GM23338 (cell line): ENCODE measurements around the gene PTPRN2.

Experiments
- CREB1 ChIP-seq: fragments of 250-450 bp; sonication (Bioruptor Pico); IDR thresholded peaks from 2 replicates; pipeline ENCODE4 v1.5.0; 2020; ENCODE audit warnings: low read depth, mild to moderate bottlenecking, moderate library complexity
- EZH2 ChIP-seq: fragments of 200-600 bp; sonication (generic); IDR thresholded peaks from one replicate; pipeline ENCODE4 v1.8.0; 2017; ENCODE audit warnings: antibody characterized with exemption, mild to moderate bottlenecking, low read depth; ENCODE audit not compliant: unreplicated experiment
- EZH2phosphoT487 ChIP-seq: fragments of 200-600 bp; sonication (generic); IDR thresholded peaks from one replicate; pipeline ENCODE4 v1.8.1; 2018; ENCODE audit warnings: antibody characterized with exemption; ENCODE audit not compliant: unreplicated experiment
- JUNB ChIP-seq: IDR thresholded peaks from one replicate; pipeline ENCODE4 v1.6.1; 2016; ENCODE audit warnings: antibody characterized with exemption; ENCODE audit not compliant: unreplicated experiment
- NANOG ChIP-seq: IDR thresholded peaks from 2 replicates; pipeline ENCODE4 v1.6.1; 2016; ENCODE audit warnings: antibody characterized with exemption, borderline replicate concordance
- POLR2AphosphoS5 ChIP-seq: IDR thresholded peaks from 2 replicates; pipeline ENCODE4 v1.6.1; 2016; ENCODE audit warnings: antibody characterized with exemption, low read depth
- STAT1 ChIP-seq: IDR thresholded peaks from one replicate; pipeline ENCODE4 v1.6.1; 2016; ENCODE audit warnings: antibody characterized with exemption; ENCODE audit not compliant: unreplicated experiment
- ZNF331 ChIP-seq: fragments of 250-450 bp; sonication (Bioruptor Pico); IDR thresholded peaks from 2 replicates; pipeline ENCODE4 v1.5.0; 2020; ENCODE audit warnings: low read depth, mild to moderate bottlenecking, moderate library complexity
- TF ChIP-seq, protein P1 (sequence below), 2 experiments: fragments of 200-600 bp in 1 of 2; sonication (generic) in 1 of 2; conservative IDR thresholded peaks; 2 replicates each; pipeline versions ENCODE4 v1.5.1 to v1.6.1; 2016 to 2017; ENCODE audit warnings: antibody characterized with exemption in 2 of 2, low read depth in 2 of 2, mild to moderate bottlenecking in 2 of 2, moderate library complexity in 1 of 2
- TF ChIP-seq, protein P2 (sequence below): IDR thresholded peaks from one replicate; pipeline ENCODE4 v1.6.1; 2018; ENCODE audit warnings: antibody characterized with exemption; ENCODE audit not compliant: unreplicated experiment
- TF ChIP-seq, protein P3 (sequence below): IDR thresholded peaks from 2 replicates; pipeline ENCODE4 v1.6.1; 2016; ENCODE audit warnings: antibody characterized with exemption
- TF ChIP-seq, protein P4 (sequence below): fragments of 250-450 bp; sonication (Bioruptor Pico); IDR thresholded peaks from 2 replicates; pipeline ENCODE4 v1.5.0; 2020; ENCODE audit warnings: mild to moderate bottlenecking, moderate library complexity

DNA sequence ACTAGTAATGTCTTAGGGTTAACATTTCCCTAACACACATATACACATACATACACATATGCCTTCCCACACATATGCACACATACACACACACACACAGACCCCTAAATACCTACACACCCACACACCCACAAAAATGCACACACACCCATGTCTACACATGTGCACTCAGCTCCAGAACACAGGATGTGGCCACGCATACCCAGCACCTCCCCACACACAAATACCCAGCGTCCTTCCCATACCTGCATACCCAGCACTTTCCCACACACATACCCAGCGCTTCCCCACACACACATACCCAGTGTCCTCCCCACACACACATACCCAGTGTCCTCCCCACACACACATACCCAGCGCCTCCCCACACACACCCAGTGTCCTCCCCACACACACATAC lies 715.9 kb downstream of the PTPRN2 start:
- TF ChIP-seq, protein P1, sequence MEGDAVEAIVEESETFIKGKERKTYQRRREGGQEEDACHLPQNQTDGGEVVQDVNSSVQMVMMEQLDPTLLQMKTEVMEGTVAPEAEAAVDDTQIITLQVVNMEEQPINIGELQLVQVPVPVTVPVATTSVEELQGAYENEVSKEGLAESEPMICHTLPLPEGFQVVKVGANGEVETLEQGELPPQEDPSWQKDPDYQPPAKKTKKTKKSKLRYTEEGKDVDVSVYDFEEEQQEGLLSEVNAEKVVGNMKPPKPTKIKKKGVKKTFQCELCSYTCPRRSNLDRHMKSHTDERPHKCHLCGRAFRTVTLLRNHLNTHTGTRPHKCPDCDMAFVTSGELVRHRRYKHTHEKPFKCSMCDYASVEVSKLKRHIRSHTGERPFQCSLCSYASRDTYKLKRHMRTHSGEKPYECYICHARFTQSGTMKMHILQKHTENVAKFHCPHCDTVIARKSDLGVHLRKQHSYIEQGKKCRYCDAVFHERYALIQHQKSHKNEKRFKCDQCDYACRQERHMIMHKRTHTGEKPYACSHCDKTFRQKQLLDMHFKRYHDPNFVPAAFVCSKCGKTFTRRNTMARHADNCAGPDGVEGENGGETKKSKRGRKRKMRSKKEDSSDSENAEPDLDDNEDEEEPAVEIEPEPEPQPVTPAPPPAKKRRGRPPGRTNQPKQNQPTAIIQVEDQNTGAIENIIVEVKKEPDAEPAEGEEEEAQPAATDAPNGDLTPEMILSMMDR (conservative IDR thresholded peaks at IDR 0.05; ENCODE audit: low read depth in 2 of 2) = no peak
- TF ChIP-seq EZH2phosphoT487 (no peak), ZNF331 (no peak), EZH2 (no peak), CREB1 (CRISPR knock-in tag) (no peak), JUNB (no peak), POLR2AphosphoS5 (no peak), NANOG (no peak), STAT1 (no peak)
- TF ChIP-seq, protein P2, sequence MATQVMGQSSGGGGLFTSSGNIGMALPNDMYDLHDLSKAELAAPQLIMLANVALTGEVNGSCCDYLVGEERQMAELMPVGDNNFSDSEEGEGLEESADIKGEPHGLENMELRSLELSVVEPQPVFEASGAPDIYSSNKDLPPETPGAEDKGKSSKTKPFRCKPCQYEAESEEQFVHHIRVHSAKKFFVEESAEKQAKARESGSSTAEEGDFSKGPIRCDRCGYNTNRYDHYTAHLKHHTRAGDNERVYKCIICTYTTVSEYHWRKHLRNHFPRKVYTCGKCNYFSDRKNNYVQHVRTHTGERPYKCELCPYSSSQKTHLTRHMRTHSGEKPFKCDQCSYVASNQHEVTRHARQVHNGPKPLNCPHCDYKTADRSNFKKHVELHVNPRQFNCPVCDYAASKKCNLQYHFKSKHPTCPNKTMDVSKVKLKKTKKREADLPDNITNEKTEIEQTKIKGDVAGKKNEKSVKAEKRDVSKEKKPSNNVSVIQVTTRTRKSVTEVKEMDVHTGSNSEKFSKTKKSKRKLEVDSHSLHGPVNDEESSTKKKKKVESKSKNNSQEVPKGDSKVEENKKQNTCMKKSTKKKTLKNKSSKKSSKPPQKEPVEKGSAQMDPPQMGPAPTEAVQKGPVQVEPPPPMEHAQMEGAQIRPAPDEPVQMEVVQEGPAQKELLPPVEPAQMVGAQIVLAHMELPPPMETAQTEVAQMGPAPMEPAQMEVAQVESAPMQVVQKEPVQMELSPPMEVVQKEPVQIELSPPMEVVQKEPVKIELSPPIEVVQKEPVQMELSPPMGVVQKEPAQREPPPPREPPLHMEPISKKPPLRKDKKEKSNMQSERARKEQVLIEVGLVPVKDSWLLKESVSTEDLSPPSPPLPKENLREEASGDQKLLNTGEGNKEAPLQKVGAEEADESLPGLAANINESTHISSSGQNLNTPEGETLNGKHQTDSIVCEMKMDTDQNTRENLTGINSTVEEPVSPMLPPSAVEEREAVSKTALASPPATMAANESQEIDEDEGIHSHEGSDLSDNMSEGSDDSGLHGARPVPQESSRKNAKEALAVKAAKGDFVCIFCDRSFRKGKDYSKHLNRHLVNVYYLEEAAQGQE = no peak
- TF ChIP-seq, protein P3, sequence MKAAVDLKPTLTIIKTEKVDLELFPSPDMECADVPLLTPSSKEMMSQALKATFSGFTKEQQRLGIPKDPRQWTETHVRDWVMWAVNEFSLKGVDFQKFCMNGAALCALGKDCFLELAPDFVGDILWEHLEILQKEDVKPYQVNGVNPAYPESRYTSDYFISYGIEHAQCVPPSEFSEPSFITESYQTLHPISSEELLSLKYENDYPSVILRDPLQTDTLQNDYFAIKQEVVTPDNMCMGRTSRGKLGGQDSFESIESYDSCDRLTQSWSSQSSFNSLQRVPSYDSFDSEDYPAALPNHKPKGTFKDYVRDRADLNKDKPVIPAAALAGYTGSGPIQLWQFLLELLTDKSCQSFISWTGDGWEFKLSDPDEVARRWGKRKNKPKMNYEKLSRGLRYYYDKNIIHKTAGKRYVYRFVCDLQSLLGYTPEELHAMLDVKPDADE = no peak
- TF ChIP-seq, protein P4, sequence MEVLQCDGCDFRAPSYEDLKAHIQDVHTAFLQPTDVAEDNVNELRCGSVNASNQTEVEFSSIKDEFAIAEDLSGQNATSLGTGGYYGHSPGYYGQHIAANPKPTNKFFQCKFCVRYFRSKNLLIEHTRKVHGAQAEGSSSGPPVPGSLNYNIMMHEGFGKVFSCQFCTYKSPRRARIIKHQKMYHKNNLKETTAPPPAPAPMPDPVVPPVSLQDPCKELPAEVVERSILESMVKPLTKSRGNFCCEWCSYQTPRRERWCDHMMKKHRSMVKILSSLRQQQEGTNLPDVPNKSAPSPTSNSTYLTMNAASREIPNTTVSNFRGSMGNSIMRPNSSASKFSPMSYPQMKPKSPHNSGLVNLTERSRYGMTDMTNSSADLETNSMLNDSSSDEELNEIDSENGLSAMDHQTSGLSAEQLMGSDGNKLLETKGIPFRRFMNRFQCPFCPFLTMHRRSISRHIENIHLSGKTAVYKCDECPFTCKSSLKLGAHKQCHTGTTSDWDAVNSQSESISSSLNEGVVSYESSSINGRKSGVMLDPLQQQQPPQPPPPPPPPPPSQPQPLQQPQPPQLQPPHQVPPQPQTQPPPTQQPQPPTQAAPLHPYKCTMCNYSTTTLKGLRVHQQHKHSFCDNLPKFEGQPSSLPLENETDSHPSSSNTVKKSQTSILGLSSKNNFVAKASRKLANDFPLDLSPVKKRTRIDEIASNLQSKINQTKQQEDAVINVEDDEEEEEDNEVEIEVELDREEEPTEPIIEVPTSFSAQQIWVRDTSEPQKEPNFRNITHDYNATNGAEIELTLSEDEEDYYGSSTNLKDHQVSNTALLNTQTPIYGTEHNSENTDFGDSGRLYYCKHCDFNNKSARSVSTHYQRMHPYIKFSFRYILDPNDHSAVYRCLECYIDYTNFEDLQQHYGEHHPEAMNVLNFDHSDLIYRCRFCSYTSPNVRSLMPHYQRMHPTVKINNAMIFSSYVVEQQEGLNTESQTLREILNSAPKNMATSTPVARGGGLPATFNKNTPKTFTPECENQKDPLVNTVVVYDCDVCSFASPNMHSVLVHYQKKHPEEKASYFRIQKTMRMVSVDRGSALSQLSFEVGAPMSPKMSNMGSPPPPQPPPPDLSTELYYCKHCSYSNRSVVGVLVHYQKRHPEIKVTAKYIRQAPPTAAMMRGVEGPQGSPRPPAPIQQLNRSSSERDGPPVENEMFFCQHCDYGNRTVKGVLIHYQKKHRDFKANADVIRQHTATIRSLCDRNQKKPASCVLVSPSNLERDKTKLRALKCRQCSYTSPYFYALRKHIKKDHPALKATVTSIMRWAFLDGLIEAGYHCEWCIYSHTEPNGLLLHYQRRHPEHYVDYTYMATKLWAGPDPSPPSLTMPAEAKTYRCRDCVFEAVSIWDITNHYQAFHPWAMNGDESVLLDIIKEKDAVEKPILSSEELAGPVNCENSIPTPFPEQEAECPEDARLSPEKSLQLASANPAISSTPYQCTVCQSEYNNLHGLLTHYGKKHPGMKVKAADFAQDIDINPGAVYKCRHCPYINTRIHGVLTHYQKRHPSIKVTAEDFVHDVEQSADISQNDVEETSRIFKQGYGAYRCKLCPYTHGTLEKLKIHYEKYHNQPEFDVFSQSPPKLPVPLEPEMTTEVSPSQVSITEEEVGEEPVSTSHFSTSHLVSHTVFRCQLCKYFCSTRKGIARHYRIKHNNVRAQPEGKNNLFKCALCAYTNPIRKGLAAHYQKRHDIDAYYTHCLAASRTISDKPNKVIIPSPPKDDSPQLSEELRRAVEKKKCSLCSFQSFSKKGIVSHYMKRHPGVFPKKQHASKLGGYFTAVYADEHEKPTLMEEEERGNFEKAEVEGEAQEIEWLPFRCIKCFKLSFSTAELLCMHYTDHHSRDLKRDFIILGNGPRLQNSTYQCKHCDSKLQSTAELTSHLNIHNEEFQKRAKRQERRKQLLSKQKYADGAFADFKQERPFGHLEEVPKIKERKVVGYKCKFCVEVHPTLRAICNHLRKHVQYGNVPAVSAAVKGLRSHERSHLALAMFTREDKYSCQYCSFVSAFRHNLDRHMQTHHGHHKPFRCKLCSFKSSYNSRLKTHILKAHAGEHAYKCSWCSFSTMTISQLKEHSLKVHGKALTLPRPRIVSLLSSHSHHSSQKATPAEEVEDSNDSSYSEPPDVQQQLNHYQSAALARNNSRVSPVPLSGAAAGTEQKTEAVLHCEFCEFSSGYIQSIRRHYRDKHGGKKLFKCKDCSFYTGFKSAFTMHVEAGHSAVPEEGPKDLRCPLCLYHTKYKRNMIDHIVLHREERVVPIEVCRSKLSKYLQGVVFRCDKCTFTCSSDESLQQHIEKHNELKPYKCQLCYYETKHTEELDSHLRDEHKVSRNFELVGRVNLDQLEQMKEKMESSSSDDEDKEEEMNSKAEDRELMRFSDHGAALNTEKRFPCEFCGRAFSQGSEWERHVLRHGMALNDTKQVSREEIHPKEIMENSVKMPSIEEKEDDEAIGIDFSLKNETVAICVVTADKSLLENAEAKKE (CRISPR knock-in tag) = no peak
